Fibroblast of mammary gland (primary cell): ENCODE results near the gene CERK.

Source experiments
- DNase-seq: peaks from one replicate; pipeline ENCODE4 v3.0.0-alpha.2; 2010; ENCODE audit warnings: low read depth
- H3K4me3 ChIP-seq: 2 replicates; pipeline ENCODE4 v1.5.1; 2011; ENCODE audit warnings: low read depth, mild to moderate bottlenecking, low read length, moderate library complexity; ENCODE audit not compliant: control insufficient read depth
- TF ChIP-seq, protein P1 (sequence below): conservative IDR thresholded peaks from 2 replicates; pipeline ENCODE4 v1.5.1; 2011; ENCODE audit warnings: low read depth, low read length, inconsistent platforms; ENCODE audit not compliant: control insufficient read depth, insufficient read depth

The CERK gene

GRCh38 chr22:46672731-46673130 lies 65.3 kb downstream of the CERK start:
- peak; percentile 13 for DNase-seq
- TF ChIP-seq, protein P1, sequence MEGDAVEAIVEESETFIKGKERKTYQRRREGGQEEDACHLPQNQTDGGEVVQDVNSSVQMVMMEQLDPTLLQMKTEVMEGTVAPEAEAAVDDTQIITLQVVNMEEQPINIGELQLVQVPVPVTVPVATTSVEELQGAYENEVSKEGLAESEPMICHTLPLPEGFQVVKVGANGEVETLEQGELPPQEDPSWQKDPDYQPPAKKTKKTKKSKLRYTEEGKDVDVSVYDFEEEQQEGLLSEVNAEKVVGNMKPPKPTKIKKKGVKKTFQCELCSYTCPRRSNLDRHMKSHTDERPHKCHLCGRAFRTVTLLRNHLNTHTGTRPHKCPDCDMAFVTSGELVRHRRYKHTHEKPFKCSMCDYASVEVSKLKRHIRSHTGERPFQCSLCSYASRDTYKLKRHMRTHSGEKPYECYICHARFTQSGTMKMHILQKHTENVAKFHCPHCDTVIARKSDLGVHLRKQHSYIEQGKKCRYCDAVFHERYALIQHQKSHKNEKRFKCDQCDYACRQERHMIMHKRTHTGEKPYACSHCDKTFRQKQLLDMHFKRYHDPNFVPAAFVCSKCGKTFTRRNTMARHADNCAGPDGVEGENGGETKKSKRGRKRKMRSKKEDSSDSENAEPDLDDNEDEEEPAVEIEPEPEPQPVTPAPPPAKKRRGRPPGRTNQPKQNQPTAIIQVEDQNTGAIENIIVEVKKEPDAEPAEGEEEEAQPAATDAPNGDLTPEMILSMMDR = no peak
- H3K4me3 ChIP-seq = no peak overlapping the region

DNA sequence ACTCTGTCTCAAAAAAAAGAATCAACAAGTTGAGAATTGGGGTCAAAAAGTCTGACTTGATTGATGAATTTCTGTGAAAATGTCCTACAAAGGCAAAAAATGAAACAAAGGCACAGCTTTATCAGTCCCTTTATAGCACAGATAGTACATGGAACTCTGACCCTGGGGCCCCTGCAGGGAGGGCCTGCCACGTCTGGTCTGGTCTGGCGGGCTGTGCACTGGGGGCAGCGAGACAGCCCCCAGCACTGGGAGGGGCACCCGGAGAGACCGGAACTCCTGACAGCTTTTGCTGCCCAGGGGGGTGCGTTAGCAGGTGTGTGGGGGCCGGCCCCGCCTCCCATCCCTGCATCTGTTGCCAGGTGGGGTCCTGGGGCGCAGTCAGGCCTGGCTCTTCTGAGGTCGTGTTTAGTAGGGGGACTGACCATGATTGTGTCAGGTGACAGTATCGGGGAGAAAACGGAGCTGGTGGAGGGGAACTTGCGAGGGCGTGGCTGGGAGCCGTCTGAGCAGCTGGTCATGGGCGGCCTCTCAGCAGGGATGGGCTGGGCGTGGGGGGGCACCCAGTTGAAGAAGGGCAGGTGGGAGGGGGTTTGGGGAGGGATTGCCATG lies 66.1 kb downstream of the CERK start:
- no peak for DNase-seq
- TF ChIP-seq, protein P1 = no peak
- H3K4me3 ChIP-seq = no peak overlapping the region

- DNase-seq = no peak
- no peak overlapping the region for H3K4me3 ChIP-seq
- TF ChIP-seq, protein P1 = no peak
These were observed 68.9 kb downstream of the CERK start for GRCh38 chr22:46669201-46669600.

GRCh38 chr22:46668116-46668515 lies 69.9 kb downstream of the CERK start:
- no peak for DNase-seq
- no peak overlapping the region for H3K4me3 ChIP-seq
- TF ChIP-seq, protein P1 = no peak

- DNase-seq = no peak
- H3K4me3 ChIP-seq = no peak overlapping the region
- TF ChIP-seq, protein P1 = no peak
These were observed 70.8 kb downstream of the CERK start for GRCh38 chr22:46667245-46667623.

GRCh38 chr22:46666577-46667244 lies 71.3 kb downstream of the CERK start:
- TF ChIP-seq, protein P1 = no peak
- DNase-seq = no peak
- H3K4me3 ChIP-seq = no peak overlapping the region
